HG02973 (cell line): ENCODE measurements around the gene SHISA6.

ENCODE experiments used
- ATAC-seq: cut with Tn5 transposase; IDR thresholded peaks from one replicate; pipeline ENCODE4 v1.9.1; 2021; ENCODE audit warnings: moderate library complexity; ENCODE audit not compliant: unreplicated experiment

The SHISA6 gene

DNA sequence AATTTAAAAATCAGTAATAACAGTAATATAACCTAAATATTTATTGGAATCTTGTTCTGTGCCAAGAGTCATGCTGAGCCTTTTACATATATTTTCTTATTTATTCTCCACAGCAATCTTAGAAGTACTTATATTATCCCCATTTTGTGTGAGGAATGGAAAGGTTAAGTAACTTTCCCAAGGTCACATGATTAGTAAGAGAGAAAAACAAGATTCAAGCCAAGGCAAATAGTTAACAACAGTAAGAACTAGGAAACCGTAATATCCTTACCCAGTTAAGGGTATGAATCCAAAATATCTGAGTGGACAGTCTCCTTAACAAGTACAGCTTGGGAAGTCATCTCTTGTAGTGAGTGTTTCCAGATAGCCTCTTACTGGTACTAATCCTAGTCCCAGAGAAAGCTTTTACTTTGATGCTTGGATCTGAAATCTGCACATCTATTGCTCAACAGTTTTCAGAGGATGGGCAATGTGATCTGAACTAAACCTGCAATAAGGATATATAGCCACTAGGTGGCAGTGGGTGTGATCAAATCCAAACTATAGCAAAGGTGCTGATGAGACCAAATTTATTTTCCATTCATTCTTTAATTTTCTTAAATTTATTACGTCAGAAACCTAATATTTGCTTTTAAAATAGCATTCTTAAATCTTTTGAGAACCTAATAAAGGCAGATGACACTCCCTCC lies 23.3 kb downstream of the SHISA6 start:
- no peak for ATAC-seq

DNA sequence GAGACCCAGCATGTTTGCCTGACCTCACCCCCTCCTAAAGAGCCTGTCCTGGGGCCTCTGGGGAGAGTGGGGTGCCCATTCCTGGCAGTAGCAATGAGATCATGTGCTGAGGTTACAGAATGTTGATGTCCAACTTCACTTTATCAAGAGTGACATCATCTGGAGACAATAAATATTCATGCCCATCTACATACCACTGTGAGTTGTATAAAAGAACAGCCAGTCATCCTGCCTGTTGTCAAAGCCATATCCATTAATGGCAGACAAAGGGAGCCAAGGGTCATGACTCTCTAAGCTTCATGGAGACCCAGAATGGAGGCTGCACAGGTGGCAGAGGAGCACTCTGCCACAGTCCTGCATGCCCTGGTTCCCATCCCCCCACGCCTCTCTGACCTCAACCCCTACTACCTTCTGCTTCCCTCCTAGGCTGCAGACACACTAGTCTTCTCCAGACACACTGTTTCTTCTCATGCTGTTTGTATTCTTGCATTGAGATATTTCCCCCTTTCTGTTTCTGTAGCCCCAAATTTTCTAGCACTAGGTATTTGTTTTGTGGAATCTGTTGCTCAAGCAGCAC lies 27.1 kb downstream of the SHISA6 start:
- no peak for ATAC-seq

DNA sequence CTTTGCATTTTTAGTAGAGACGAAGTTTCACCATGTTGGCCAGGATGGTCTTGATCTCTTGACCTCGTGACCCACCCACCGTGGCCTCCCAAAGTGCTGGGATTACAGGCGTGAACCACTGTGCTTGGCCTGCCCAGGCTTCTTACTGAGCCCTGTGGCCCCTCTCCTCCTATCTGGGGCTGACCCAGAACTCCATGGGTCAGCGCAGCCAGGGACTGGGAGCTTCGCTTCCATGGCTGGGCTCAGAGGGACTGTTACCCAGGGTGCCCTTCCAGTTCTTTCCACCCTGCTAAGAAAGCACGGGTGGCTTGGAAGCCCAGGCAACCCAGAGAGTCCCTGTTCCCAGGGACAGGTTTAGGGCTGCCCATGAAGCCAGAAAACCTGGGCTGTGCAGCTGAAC lies 28.2 kb downstream of the SHISA6 start:
- no peak for ATAC-seq

DNA sequence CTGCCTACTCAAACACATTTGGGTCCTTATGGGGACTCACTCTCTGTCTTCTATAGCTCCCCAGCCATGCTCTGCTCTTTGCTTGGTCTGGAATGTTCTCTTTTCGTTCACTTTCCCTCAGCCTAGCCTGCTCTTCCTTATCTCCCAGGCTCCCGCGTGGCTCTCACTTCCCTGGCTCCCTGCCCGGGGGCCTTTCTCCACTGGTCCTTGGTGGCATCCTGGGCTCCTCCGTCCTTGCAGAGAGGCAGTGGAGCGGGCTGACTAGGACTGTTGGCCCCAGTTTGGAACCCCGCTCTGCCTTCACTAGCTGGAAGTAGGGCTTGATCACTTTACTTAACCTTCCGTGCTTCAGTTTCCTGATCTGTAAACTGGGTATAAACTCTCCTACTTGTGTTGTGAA lies 31.2 kb downstream of the SHISA6 start:
- ATAC-seq, result no peak

DNA sequence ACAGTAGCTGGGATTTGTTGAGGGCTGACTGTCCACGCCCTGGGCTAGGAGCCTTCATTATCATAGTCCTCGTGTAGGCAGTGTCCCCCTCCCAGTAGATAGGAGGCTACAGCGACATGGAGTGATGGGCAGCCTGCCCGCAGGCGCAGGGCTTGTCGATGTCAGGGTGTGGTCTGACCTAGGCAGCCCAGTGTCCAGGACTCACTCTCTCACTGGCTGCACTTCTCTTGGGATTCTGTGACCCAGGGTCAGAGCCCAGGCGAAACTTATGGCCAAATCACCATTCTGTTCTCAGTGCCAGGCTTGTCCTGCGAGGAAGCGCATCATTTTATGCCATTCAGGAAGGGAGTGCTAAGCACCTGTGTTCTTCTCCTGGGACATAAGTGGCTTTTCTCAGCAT lies 32.6 kb downstream of the SHISA6 start:
- ATAC-seq, result no peak

DNA sequence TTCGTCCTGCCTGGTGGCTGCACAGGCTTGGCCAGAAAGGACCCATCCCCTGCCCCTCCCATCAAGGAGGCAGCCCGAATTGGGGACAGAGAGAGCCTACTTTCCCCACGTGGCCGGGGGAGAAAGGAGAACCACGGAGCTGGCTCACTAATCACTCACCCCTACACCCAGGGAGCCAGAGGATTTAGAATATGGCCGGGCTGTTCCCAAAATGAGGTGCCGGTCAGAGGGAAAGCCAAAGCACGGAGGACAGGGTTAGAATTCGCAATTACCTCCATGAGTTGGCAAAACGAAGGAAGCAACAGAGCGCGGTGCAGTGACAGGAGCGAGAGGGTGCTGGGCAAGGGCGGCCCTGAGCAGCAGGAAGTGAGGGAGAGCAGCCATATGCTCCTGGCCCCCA lies 33.1 kb downstream of the SHISA6 start:
- ATAC-seq, result no peak

DNA sequence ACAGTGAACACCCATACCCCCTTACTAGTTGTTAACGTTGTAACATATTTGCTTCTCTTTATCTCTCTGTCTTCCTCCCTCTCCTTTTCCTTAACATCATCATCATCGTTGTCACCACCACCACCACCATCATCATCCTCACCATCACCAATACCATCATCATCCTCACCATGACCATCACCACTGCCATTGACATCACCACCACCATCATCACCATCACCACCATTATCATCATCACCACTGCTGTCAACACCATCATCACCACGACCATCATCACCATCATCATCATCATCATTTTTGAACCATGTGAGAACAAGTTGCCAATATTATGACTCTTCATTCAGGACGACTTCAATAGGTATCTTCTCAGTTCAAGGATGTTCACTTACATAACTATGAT lies 35.5 kb downstream of the SHISA6 start:
- no peak for ATAC-seq

DNA sequence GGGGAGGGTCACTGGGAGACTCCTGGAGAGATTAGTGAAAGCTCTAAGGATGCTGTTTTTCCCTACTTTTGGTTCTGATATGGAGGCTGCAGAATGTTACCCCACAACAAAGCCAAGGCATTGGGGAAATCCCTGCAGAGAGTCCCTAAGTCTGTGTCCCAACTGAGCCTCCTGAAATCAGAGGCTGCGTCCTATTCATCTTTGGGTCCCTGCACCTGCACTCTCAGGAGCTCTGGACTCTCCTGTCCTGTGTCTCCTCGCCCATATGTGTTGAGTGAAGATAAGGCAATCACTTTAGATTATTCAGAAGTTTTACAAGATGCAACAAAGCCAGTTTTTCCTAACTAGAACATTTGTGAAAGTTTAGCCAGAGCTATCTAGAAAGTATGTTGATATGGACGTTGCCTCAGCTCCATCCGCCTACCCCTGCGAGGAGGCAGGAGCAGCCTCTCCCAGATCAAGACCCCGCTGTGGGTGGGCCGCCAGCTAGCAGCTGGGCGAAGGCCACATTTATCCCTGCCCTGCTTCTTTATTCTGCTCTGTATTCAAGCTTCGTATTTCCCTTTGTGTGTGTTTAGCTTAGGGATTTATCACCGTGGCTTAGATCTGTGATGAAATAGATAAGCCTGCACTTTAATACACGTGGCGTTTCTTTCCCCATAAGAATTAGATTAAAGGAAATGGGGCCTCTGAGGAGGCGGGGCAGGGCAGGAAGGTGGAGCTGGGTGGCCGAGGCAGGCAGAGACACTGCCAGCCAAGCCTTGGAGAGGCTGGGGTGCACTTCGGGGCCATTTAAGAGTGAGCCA lies 37.4 kb downstream of the SHISA6 start:
- no peak for ATAC-seq

DNA sequence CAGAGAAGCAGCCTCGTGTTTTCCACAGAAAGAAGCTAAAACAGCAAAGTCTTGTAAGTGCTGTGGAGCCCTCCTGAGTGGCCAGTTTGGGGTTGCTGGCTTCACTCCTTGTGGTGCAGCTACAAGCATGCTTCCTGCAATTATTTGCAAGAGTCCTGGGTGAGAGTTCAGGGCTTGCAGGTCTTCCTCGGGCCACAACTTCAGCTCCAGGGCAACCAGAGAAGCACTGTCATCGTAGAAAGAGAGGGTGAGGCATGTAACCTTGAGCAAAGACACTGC lies 37.9 kb downstream of the SHISA6 start:
- ATAC-seq, result no peak

DNA sequence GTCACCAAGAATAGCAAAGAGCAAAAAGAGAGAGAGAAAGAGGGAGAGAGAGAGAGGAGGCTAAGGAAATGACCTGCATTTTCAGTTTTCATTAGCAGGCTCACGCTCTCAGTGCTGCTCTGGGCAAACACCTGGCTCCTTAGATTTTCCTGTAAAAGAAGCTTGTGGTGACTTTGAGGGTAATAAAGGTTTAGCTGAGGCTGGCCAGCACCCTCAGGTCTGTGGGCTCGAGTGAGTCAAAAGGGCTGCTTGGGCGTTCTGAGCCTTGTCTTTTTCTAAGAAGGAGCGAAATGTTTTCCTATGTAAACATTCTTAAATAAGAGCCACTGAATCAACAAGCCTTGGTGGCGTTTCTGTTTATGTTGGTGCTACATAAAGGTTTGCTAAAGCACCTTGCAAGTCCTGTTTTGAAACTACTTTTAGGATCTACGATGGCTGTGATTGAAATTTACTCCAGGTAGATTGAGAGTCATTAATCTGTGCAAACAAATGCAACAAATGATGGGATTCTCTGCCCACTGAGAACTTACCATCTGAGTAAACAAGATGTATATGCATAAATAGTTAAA lies 38.8 kb downstream of the SHISA6 start:
- ATAC-seq, result no peak

DNA sequence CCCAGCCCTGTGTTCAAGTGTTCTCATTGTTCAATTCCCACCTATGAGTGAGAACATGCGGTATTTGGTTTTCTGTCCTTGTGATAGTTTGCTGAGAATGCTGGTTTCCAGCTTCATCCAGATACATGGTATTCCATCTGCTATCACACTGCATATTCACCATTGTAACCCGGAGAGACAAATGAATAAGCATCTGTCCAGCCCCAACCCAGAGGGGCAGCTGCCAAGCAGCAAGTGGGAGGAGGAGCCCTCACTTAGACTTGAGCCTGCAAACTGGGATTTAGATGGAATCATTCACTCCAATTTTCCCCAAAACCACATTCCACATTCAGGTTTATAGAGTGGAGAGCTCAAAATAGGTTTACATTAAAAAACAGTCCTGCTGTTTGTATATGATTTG lies 41.6 kb downstream of the SHISA6 start:
- ATAC-seq, result no peak

DNA sequence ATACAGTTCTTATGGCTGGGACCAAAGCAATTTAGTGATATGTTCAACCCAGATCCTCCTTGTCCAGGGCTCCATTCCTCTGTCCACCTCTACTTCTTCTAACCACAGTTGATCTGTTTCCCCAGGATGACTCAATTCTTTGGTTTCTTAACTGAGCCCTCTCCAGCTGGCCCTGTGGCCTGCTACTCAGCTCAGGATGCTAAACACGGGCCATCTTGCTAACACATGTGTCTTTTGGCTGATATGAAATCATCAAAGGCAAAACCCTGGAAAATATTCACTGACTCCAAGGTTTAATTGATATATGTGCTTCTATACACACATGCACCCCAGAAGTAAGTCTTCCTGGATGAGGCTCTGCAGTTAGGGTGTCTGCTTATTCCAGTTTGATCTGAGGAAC lies 43.8 kb downstream of the SHISA6 start:
- ATAC-seq, result no peak

DNA sequence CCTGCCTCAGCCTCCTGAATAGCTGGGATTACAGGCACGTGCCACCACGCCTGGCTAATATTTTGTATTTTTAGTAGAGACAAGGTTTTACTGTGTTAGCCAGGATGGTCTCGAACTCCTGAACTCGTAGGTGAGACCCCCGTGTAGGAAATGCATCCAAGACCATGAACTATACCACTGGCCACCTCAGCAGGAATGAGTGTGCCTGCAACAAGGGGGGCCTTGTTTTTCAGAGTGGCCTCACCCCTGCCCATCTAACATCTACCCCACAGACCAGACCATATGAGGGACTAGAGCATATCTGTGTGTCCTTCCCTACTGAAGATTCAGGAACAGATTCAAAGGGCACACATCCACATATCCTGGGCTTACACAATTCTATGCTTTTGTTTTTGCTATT lies 44.9 kb downstream of the SHISA6 start:
- no peak for ATAC-seq

DNA sequence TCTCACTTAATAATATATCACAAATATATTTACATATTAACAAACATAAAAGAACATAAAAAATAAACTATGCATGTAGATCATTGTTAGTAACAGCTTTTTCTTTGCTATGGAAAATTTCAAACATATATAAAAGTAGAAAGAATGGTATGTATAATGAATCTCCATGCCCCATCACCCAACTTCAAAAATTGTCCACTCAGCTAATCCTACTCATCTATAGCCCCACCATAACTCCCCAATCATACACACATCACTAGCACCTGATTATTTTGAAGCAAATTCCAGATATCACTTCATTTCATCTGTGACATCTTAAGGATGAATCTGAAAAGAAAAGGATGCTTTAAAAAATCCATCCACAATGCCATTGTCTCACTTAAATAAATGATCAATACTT lies 46.8 kb downstream of the SHISA6 start:
- ATAC-seq, result no peak

DNA sequence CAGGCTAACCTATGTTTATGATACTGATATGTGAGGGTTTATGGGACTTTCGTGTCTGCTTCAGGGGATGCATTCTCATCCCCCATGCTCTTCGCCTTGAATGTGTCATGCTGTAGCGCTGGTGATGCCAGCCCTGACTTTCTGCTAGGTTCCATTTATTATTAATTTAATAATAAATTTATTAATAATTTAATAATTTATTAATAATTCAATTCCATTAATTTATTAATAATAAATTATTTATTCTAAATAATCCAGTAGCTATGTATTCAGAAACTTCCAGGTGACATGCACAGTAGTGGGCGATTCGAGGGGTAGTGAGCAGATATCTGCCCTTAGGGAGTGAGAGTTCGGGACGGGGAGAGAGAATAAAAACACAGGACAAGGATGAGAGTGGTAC lies 49.8 kb downstream of the SHISA6 start:
- no peak for ATAC-seq

DNA sequence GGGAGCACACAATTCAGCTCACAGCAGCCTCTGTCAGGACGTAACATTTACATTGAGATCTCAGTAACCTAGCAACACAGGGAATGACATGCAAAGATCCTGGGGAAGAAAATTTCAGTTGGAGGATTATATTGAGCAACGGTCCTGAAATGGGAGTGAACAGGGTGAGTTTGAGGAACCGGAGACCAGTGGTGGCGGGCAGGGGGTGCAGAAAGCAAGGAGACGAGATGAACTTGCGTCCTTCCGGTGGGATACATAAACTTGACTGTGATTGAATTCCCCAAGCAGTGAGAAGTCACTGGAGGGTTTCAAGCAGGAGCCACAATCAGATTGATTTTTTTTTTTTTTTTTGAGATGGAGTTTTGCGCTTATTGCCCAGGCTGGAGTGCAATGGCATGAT lies 51.5 kb downstream of the SHISA6 start:
- ATAC-seq, result no peak

DNA sequence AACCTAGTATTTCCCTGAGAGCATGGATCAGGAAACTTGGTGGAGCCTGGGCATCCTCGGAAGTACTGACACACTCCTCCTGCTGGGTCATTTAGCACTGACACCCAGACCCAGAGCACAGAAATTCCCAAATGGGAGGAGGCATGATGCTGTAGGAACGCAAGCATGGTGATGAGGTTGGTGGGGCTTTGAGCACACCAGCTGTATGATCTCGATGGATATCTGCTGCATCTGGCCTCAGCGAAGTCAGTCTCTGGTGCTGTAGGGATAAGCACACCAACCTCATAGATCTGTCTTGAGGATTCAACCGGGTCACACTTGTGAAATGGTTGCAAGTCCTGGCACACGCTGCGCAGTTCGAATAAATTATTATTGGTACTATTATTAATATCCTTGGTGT lies 52.5 kb downstream of the SHISA6 start:
- no peak for ATAC-seq

DNA sequence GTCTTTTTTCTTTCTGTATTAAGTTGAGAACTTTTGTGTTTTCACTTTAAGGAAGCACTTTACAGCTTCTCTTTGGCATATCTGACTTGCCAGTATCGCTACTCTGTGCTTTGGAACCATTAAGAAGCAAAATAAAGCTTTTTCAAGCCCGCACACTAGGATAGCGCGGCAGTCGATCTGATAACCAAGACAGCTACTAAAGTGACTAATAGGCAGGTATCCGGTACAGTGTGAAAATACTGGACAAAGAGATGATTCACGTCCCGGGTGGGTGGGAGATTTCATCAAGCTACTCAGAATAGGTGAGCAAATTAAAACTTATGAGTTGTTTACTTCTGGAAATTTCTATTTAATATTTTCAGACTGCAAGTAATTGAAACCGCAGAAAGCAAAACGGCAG lies 53.8 kb downstream of the SHISA6 start:
- ATAC-seq, result no peak

DNA sequence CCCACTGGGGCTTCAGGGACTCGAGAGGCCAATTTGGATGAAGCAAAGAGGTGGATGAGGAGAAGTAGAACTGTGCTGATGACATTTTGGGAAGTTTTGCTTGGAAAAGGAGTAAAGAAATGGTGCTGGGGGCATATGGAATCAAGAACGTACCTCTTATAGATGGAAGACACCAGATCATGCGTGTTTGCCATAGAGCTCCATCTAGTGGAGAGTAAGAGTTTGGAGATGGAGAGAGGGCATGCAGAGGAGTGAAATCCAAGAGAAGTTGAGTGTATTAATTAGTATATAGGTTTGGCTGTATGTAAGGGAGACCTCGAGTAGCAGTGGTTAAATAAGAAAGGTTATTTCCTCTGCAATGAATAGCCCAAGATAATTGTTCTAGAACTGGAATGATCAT lies 56.0 kb downstream of the SHISA6 start:
- no peak for ATAC-seq

DNA sequence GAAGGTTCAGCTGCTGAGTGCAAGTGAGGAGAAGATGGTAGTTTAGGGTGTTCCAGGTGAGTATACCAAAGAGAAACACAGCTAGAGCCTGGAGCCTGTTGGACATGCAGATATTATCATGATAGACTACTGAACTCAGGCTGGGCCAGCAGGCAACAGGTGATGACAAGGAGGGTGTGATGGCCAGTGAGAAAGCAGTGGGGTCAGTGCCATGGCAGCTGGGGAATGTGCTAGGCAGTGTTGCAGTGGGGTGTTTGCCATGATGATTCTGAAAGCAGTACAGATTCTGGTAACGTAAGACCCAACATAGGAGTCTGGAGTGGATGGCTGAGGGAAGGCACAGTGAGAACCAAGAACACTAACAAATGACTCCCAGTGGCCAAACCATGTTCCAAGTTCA lies 57.4 kb downstream of the SHISA6 start:
- no peak for ATAC-seq

DNA sequence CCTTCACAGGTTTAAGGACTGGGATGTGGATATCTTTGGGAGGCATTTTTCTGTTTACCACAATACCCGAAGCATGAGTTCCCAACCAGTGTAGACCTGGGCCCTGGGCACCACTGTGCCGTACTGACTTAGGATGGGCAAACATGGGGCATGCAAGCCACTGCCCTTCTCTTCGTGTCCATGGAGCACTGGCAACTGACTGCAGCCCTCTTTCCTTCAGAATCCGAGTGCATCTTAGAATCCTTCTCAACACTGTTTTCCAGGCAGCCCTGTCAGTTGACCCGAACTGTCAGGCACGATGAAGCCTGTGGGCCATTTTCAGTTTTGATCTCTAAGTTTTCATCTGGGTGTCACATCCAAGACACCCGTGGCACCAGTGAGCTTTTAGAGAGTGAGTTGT lies 59.2 kb downstream of the SHISA6 start:
- no peak for ATAC-seq

DNA sequence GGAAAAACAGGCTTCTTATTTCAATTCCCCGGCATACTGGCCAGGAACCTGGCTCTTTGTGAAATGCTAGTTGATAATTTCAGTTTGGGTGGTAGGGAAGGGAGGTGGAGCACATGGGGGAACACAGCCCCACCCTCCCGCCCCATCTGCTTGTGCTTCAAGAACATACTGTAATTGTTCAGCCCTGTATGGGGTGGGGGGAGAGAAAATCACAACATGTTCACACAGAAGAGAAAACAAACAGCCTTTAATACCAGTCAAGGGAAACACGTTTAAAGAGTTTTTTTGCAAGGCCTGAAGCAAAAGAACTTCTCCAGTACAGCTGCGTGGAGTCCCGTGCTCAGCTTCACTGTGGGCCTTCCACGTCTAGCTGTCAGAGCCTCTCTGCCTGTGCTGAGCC lies 59.7 kb downstream of the SHISA6 start:
- no peak for ATAC-seq
